ENCODE data around the gene POSTN.
"Not testable (repeated sequence)": the region's sequence is repeated elsewhere in the genome, so short reads cannot be mapped to it uniquely, and the experiment has no call there.

POSTN gene

GRCh38 chr13:37596805-37597204 is 1.8 kb downstream of the POSTN start:
- DNase-seq = no peak

GRCh38 chr13:37595162-37595561 is 3.4 kb downstream of the POSTN start:
- DNase-seq = no peak

- DNase-seq = no peak
Observed at GRCh38 chr13:37594550-37594949, 4.0 kb downstream of the POSTN start.

GRCh38 chr13:37589381-37589780 is 9.2 kb downstream of the POSTN start:
- DNase-seq = not testable (repeated sequence)

GRCh38 chr13:37587236-37587635 is 11.3 kb downstream of the POSTN start:
- DNase-seq = no peak

- no peak for DNase-seq
Observed at GRCh38 chr13:37586164-37586563, 12.4 kb downstream of the POSTN start.

- no peak for DNase-seq
Observed at GRCh38 chr13:37585541-37585940, 13.0 kb downstream of the POSTN start.

- no peak for DNase-seq
Observed at GRCh38 chr13:37576601-37577000, 22.0 kb downstream of the POSTN start.

- DNase-seq = no peak
Observed at GRCh38 chr13:37565425-37565824, 33.1 kb downstream of the POSTN start.

- DNase-seq = no peak
Observed at GRCh38 chr13:37561031-37561430, 37.5 kb downstream of the POSTN start.

GRCh38 chr13:37560526-37560925 is 38.0 kb downstream of the POSTN start:
- DNase-seq = no peak

GRCh38 chr13:37558766-37559165 is 39.8 kb downstream of the POSTN start:
- DNase-seq = not testable (repeated sequence)

GRCh38 chr13:37546087-37546486 is 52.5 kb downstream of the POSTN start:
- DNase-seq = no peak

GRCh38 chr13:37544995-37545394 is 53.6 kb downstream of the POSTN start:
- no peak for DNase-seq

- no peak for DNase-seq
Observed at GRCh38 chr13:37539976-37540605, 58.5 kb downstream of the POSTN start.

- no peak for DNase-seq
Observed at GRCh38 chr13:37539170-37539569, 59.4 kb downstream of the POSTN start.

GRCh38 chr13:37535501-37535900 is 63.1 kb downstream of the POSTN start:
- DNase-seq = no peak

- no peak for DNase-seq
Observed at GRCh38 chr13:37534676-37535075, 63.9 kb downstream of the POSTN start.

- no peak for DNase-seq
Observed at GRCh38 chr13:37534181-37534580, 64.4 kb downstream of the POSTN start.

GRCh38 chr13:37531049-37531448 is 67.5 kb downstream of the POSTN start:
- no peak for DNase-seq

GRCh38 chr13:37529751-37530385 is 68.7 kb downstream of the POSTN start:
- no peak for DNase-seq

- no peak for DNase-seq
Observed at GRCh38 chr13:37526710-37527473, 71.7 kb downstream of the POSTN start.

- DNase-seq = no peak
Observed at GRCh38 chr13:37515226-37515625, 83.3 kb downstream of the POSTN start.

Data from SIG-M5 (cell line).